Dedifferentiated amniotic fluid mesenchymal stem cell (primary cell): ENCODE data around the gene C2CD5.

ENCODE experiments used
- DNase-seq: peaks from one replicate; pipeline ENCODE4 v3.0.0-alpha.2; 2016; ENCODE audit errors: extremely low spot score

Gene C2CD5

GRCh38 chr12:22415342-22416309, 128.7 kb downstream of the C2CD5 start:
- DNase-seq = no peak

GRCh38 chr12:22414742-22415141, 129.6 kb downstream of the C2CD5 start:
- no peak for DNase-seq

GRCh38 chr12:22413592-22413991, 130.8 kb downstream of the C2CD5 start:
- DNase-seq = no peak

- no peak for DNase-seq
Observed at GRCh38 chr12:22412581-22412980, 131.8 kb downstream of the C2CD5 start.

- DNase-seq = no peak
Observed at GRCh38 chr12:22410486-22410885, 133.9 kb downstream of the C2CD5 start.

- DNase-seq = no peak
Observed at GRCh38 chr12:22409377-22410164, 134.8 kb downstream of the C2CD5 start.

GRCh38 chr12:22408610-22409376, 135.5 kb downstream of the C2CD5 start:
- no peak for DNase-seq

- no peak for DNase-seq
Observed at GRCh38 chr12:22407397-22407796, 136.9 kb downstream of the C2CD5 start.

- DNase-seq = no peak
Observed at GRCh38 chr12:22406627-22407026, 137.7 kb downstream of the C2CD5 start.

- DNase-seq = no peak
Observed at GRCh38 chr12:22399464-22400180, 144.7 kb downstream of the C2CD5 start.
